ENCODE results near the gene C12orf75.
A peak's percentile ranks its signal among the peaks of the same experiment; 100 is the strongest.

C12orf75 gene

GRCh38 chr12:105418821-105419291, 88.4 kb downstream of the C12orf75 start:
- no peak for DNase-seq (ENCODE audit: low spot score)

- no peak for DNase-seq (ENCODE audit: low spot score)
Observed at GRCh38 chr12:105419606-105420005, 89.1 kb downstream of the C12orf75 start.

- no peak for DNase-seq (ENCODE audit: low spot score)
Observed at GRCh38 chr12:105420046-105420445, 89.6 kb downstream of the C12orf75 start.

- DNase-seq (ENCODE audit: low spot score): peak; percentile 72
Observed at GRCh38 chr12:105420659-105421240, 90.3 kb downstream of the C12orf75 start.
